ENCODE measurements around the gene NOL8. TPM values are rescaled to one million over a fixed set of nuclear protein-coding genes. Genes with fewer than 3 reads are reported as not detected.

Gene NOL8
- total RNA-seq, 1 experiment from 2014 or later: 48.4 TPM

GRCh38 chr9:92333282-92333634 lies 8.1 kb upstream of the NOL8 start:
- no peaks in the 10 kb centered on the region for H3K23me2 ChIP-seq (ENCODE audit: insufficient read length, low read depth, low read length, poor library complexity, severe bottlenecking)
- no peak overlapping the region for H4K8ac ChIP-seq (replicated peaks; ENCODE audit: insufficient read length, low read depth, low read length)
- H3K4me1 ChIP-seq (ENCODE audit: insufficient read depth, low read length): no peaks in the 10 kb centered on the region
- H3K79me1 ChIP-seq (ENCODE audit: insufficient read depth, low read depth, low read length, poor library complexity, severe bottlenecking): no peaks in the 10 kb centered on the region
- no peak overlapping the region for H3K9ac ChIP-seq (ENCODE audit: extremely low read depth, insufficient read length, low read length)
- H3K79me2 ChIP-seq (ENCODE audit: insufficient read depth, low read length): no peaks in the 10 kb centered on the region
- H2BK5ac ChIP-seq (ENCODE audit: insufficient read length, low read length): no peak overlapping the region
- no peak overlapping the region for H3K4me3 Mint-ChIP-seq
- H2BK120ac ChIP-seq (ENCODE audit: low read depth, low read length, poor library complexity, severe bottlenecking): no peak overlapping the region
- H2BK15ac ChIP-seq (ENCODE audit: low read depth, low read length): no peak overlapping the region
- H3K4me1 Mint-ChIP-seq: peaks cover 0 to 3% of the 10 kb centered on the region in 2 experiments; a peak in 1 of 4 replicates
- peaks cover 0 to 7% (median 0%) of the 10 kb centered on the region in 3 experiments; a peak in 4 of 7 replicates for H3K36me3 Mint-ChIP-seq (ENCODE audit: insufficient read depth in 1 of 3, low read depth in 3 of 3)
- no peak overlapping the region for H3T11ph ChIP-seq (ENCODE audit: low read length)
- H3K9me3 Mint-ChIP-seq: no peaks in the 10 kb centered on the region
- no peak overlapping the region for H4K91ac ChIP-seq (ENCODE audit: insufficient read length, low read depth, low read length)
- no peak overlapping the region for H3K27ac Mint-ChIP-seq
- H4K5ac ChIP-seq (ENCODE audit: insufficient read length, low read depth, low read length): no peak overlapping the region
- H3K18ac ChIP-seq (ENCODE audit: insufficient read length, low read depth, low read length): no peak overlapping the region
- H3K27ac ChIP-seq (ENCODE audit: insufficient read length, low read depth, low read length): no peak overlapping the region
- no peak overlapping the region for H3K14ac ChIP-seq (ENCODE audit: insufficient read depth, low read length)
- H2BK20ac ChIP-seq (ENCODE audit: low read depth, low read length, poor library complexity, severe bottlenecking): no peak overlapping the region
- DNase-seq: no peak
- no peak overlapping the region for H2BK12ac ChIP-seq (ENCODE audit: insufficient read length, low read depth, low read length)
- H4K20me1 ChIP-seq (ENCODE audit: control insufficient read depth, insufficient read depth, insufficient read length): no peaks in the 10 kb centered on the region
- no peak for TF ChIP-seq CTCF (conservative IDR thresholded peaks at IDR 0.05)
- H3K27me3 Mint-ChIP-seq (ENCODE audit: low read depth): no peaks in the 10 kb centered on the region
- H3K9me3 ChIP-seq (ENCODE audit: control insufficient read depth, low read depth, low read length): no peaks in the 10 kb centered on the region
- H3K23ac ChIP-seq (ENCODE audit: insufficient read length, low read depth, low read length): no peak overlapping the region
- no peak overlapping the region for H2AK5ac ChIP-seq (ENCODE audit: insufficient read length, low read length)
- H2AFZ ChIP-seq (ENCODE audit: low read length): no peak overlapping the region
- WGBS (ENCODE audit: extremely low coverage, insufficient read length, low lambda C conversion rate): no CpG with 5 or more reads among the region's 2 CpGs
- no peaks in the 10 kb centered on the region for H3K27me3 ChIP-seq (ENCODE audit: insufficient read depth, low read length)
- no peak overlapping the region for H3K4me2 ChIP-seq (ENCODE audit: insufficient read depth, insufficient read length, low read length)
- H3K56ac ChIP-seq (ENCODE audit: insufficient read length, low read depth, low read length): no peak overlapping the region
- H3K4ac ChIP-seq (ENCODE audit: low read depth, low read length): no peak overlapping the region

All from H9 (cell line).